ENCODE measurements around the gene PPP1R3E.
"Not testable (repeated sequence)": the region's sequence is repeated elsewhere in the genome, so short reads cannot be mapped to it uniquely, and the experiment has no call there.

Gene PPP1R3E

DNA sequence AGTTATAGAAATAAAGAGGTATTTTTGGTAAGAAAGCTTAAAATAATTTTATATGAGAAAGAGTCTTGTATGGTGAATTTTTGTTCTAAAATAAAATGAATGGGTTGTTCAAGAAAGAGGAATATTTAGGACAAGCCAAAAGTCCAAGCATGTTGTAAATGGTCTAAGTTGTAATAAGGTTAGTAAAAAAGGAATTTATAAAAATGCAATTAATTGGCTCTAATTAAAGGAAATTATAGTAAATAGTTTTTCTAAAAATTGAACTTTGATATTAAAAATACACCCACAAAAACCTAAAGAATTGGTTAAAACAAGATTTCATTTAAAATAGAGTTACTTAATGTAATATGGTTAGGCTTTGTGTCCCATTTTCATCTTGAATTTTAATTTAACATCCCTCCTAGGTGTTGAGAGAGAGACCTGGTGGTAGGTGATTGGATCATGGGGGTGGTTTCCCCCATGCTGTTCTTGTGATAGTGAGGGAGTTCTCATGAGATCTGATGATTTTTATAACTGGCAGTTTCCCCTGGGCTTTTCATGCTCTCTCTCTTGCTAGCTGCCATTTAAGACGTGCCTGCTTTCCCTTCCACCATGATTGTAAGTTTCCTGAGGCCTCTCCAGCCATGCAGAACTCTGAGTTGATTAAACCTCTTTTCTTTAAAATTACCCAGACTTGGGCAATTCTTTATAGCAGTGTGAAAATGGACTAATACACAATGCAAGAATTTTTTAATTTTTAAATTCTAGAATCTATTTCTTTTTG, 37.0 kb upstream of the PPP1R3E start:
- no peak overlapping the region for H3K27ac ChIP-seq (ENCODE audit: insufficient read depth, low read length, poor library complexity, severe bottlenecking)
- H3K9me3 ChIP-seq (ENCODE audit: control insufficient read depth, low read length) = no peaks in the 10 kb centered on the region
- DNase-seq = no peak
- no peak overlapping the region for H3K4me3 ChIP-seq (ENCODE audit: insufficient read depth, low read depth, low read length, poor library complexity, severe bottlenecking)
- H3K4me1 ChIP-seq (ENCODE audit: control insufficient read depth, insufficient read depth, low read length, poor library complexity, severe bottlenecking) = no peaks in the 10 kb centered on the region
- no peaks in the 10 kb centered on the region for H3K27me3 ChIP-seq (replicated peaks; ENCODE audit: control insufficient read depth, insufficient read depth, low read length, poor library complexity, severe bottlenecking)
- no peaks in the 10 kb centered on the region for H3K36me3 ChIP-seq (ENCODE audit: control insufficient read depth, insufficient read depth, low read length)

- Histone ChIP-seq H3K27ac (ENCODE audit: insufficient read depth, low read length, poor library complexity, severe bottlenecking) (no peak overlapping the region), H3K9me3 (ENCODE audit: control insufficient read depth, low read length) (no peaks in the 10 kb centered on the region), H3K27me3 (replicated peaks; ENCODE audit: control insufficient read depth, insufficient read depth, low read length, poor library complexity, severe bottlenecking) (no peaks in the 10 kb centered on the region), H3K4me3 (ENCODE audit: insufficient read depth, low read depth, low read length, poor library complexity, severe bottlenecking) (no peak overlapping the region), H3K4me1 (ENCODE audit: control insufficient read depth, insufficient read depth, low read length, poor library complexity, severe bottlenecking) (no peaks in the 10 kb centered on the region), H3K36me3 (ENCODE audit: control insufficient read depth, insufficient read depth, low read length) (no peaks in the 10 kb centered on the region)
- no peak for DNase-seq
Measured at GRCh38 chr14:23335623-23336022, 33.0 kb upstream of the PPP1R3E start.

DNA sequence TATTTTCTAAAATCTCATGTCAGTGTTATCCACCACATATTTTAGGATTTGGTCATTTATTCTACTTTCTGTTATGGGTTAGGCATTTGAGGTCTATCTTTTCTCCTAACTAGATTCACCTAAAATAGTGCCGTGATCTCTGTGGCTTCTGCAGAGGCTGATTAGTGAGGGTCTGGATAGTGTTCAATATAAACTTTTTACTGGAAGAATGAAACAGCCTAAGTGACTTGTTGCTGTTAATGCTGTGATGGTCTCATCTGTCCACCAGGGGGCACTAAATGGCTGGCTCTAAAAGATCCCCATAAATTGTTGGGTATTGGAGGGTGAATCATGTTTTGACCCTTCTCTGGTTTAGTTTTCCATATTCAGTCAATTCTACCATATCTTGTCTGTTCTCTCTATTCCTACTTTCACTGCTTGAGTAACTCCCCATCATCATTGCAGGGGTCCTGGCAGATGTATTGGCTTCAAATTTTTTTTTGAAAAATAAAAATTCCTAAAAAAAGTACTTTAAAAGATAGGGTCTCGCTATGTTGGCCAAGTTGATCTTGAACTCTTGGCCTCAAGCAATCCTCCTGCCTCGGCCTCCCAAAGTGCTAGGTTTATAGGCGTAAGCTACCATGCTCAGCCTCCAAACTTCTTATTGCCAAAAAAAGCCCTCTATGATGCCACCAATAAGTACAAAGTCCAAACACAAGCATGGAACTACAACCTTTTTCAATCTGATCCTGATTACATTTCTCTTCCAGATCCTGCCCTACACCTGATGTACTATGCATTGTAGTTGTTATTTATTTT, 25.5 kb upstream of the PPP1R3E start:
- Histone ChIP-seq H3K9me3 (ENCODE audit: control insufficient read depth, low read length) (no peaks in the 10 kb centered on the region), H3K27ac (ENCODE audit: insufficient read depth, low read length, poor library complexity, severe bottlenecking) (no peak overlapping the region), H3K4me3 (ENCODE audit: insufficient read depth, low read depth, low read length, poor library complexity, severe bottlenecking) (no peak overlapping the region), H3K4me1 (ENCODE audit: control insufficient read depth, insufficient read depth, low read length, poor library complexity, severe bottlenecking) (no peaks in the 10 kb centered on the region), H3K36me3 (ENCODE audit: control insufficient read depth, insufficient read depth, low read length) (peaks cover 27% of the 10 kb centered on the region), H3K27me3 (replicated peaks; ENCODE audit: control insufficient read depth, insufficient read depth, low read length, poor library complexity, severe bottlenecking) (no peaks in the 10 kb centered on the region)
- peak; percentile 30 to 44 (median 30) for DNase-seq

GRCh38 chr14:23326491-23327332, 24.1 kb upstream of the PPP1R3E start:
- no peak for DNase-seq
- peaks cover 28% of the 10 kb centered on the region for H3K36me3 ChIP-seq (ENCODE audit: control insufficient read depth, insufficient read depth, low read length)
- H3K9me3 ChIP-seq (ENCODE audit: control insufficient read depth, low read length) = no peaks in the 10 kb centered on the region
- no peak overlapping the region for H3K27ac ChIP-seq (ENCODE audit: insufficient read depth, low read length, poor library complexity, severe bottlenecking)
- no peak overlapping the region for H3K4me3 ChIP-seq (ENCODE audit: insufficient read depth, low read depth, low read length, poor library complexity, severe bottlenecking)
- no peaks in the 10 kb centered on the region for H3K27me3 ChIP-seq (replicated peaks; ENCODE audit: control insufficient read depth, insufficient read depth, low read length, poor library complexity, severe bottlenecking)
- peaks cover 4% of the 10 kb centered on the region for H3K4me1 ChIP-seq (ENCODE audit: control insufficient read depth, insufficient read depth, low read length, poor library complexity, severe bottlenecking)

GRCh38 chr14:23325746-23326145, 23.1 kb upstream of the PPP1R3E start:
- H3K9me3 ChIP-seq (ENCODE audit: control insufficient read depth, low read length); H3K4me1 ChIP-seq (ENCODE audit: control insufficient read depth, insufficient read depth, low read length, poor library complexity, severe bottlenecking): not testable (repeated sequence)

GRCh38 chr14:23324993-23325392, 22.3 kb upstream of the PPP1R3E start:
- Histone ChIP-seq H3K4me3 (ENCODE audit: insufficient read depth, low read depth, low read length, poor library complexity, severe bottlenecking) (no peak overlapping the region), H3K27ac (ENCODE audit: insufficient read depth, low read length, poor library complexity, severe bottlenecking) (no peak overlapping the region), H3K9me3 (ENCODE audit: control insufficient read depth, low read length) (no peaks in the 10 kb centered on the region), H3K4me1 (ENCODE audit: control insufficient read depth, insufficient read depth, low read length, poor library complexity, severe bottlenecking) (peaks cover 8% of the 10 kb centered on the region), H3K27me3 (replicated peaks; ENCODE audit: control insufficient read depth, insufficient read depth, low read length, poor library complexity, severe bottlenecking) (no peaks in the 10 kb centered on the region), H3K36me3 (ENCODE audit: control insufficient read depth, insufficient read depth, low read length) (peaks cover 28% of the 10 kb centered on the region)
- DNase-seq = no peak

More at GRCh38 chr14:23325746-23326145, 23.1 kb upstream of the PPP1R3E start:
- not testable (repeated sequence) for H3K4me3 ChIP-seq (ENCODE audit: insufficient read depth, low read depth, low read length, poor library complexity, severe bottlenecking); H3K27me3 ChIP-seq (replicated peaks; ENCODE audit: control insufficient read depth, insufficient read depth, low read length, poor library complexity, severe bottlenecking); H3K27ac ChIP-seq (ENCODE audit: insufficient read depth, low read length, poor library complexity, severe bottlenecking); DNase-seq
- H3K36me3 ChIP-seq (ENCODE audit: control insufficient read depth, insufficient read depth, low read length) = peaks cover 28% of the 10 kb centered on the region

DNA sequence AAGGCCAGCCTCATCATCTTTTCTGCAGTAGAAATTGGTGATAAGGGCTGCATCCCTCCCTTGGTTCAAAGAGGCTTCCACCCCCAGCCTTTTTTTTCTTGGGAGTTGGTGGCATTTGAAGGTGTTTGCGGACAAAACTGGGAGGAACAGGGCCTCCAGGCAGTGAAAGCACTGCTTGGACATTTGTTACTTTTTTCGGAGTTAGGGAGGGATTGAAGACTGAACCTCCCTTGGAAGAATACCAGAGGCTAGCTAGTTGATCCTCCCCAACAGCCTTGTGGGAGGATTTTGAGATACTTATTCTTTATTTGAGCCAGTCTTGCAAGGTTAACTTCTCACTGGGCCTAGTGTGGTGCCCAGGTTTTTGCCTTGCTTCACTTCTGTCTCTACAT, 21.8 kb upstream of the PPP1R3E start:
- H3K4me1 ChIP-seq (ENCODE audit: control insufficient read depth, insufficient read depth, low read length, poor library complexity, severe bottlenecking) = peaks cover 8% of the 10 kb centered on the region
- no peaks in the 10 kb centered on the region for H3K9me3 ChIP-seq (ENCODE audit: control insufficient read depth, low read length)
- H3K27ac ChIP-seq (ENCODE audit: insufficient read depth, low read length, poor library complexity, severe bottlenecking) = no peak overlapping the region
- peaks cover 28% of the 10 kb centered on the region for H3K36me3 ChIP-seq (ENCODE audit: control insufficient read depth, insufficient read depth, low read length)
- no peak overlapping the region for H3K4me3 ChIP-seq (ENCODE audit: insufficient read depth, low read depth, low read length, poor library complexity, severe bottlenecking)
- no peaks in the 10 kb centered on the region for H3K27me3 ChIP-seq (replicated peaks; ENCODE audit: control insufficient read depth, insufficient read depth, low read length, poor library complexity, severe bottlenecking)
- DNase-seq = no peak

GRCh38 chr14:23323838-23324454, 21.3 kb upstream of the PPP1R3E start:
- peaks cover 8% of the 10 kb centered on the region for H3K4me1 ChIP-seq (ENCODE audit: control insufficient read depth, insufficient read depth, low read length, poor library complexity, severe bottlenecking)
- no peaks in the 10 kb centered on the region for H3K9me3 ChIP-seq (ENCODE audit: control insufficient read depth, low read length)
- no peak for DNase-seq
- no peak overlapping the region for H3K4me3 ChIP-seq (ENCODE audit: insufficient read depth, low read depth, low read length, poor library complexity, severe bottlenecking)
- peaks cover 28% of the 10 kb centered on the region for H3K36me3 ChIP-seq (ENCODE audit: control insufficient read depth, insufficient read depth, low read length)
- H3K27me3 ChIP-seq (replicated peaks; ENCODE audit: control insufficient read depth, insufficient read depth, low read length, poor library complexity, severe bottlenecking) = no peaks in the 10 kb centered on the region
- H3K27ac ChIP-seq (ENCODE audit: insufficient read depth, low read length, poor library complexity, severe bottlenecking) = no peak overlapping the region

- H3K36me3 ChIP-seq (ENCODE audit: control insufficient read depth, insufficient read depth, low read length) = peaks cover 28% of the 10 kb centered on the region
- peak overlapping the region; percentile 73 for H3K4me3 ChIP-seq (ENCODE audit: insufficient read depth, low read depth, low read length, poor library complexity, severe bottlenecking)
Measured at GRCh38 chr14:23322568-23323517, 20.2 kb upstream of the PPP1R3E start.

More at GRCh38 chr14:23322568-23323517, 20.2 kb upstream of the PPP1R3E start:
- H3K27me3 ChIP-seq (replicated peaks; ENCODE audit: control insufficient read depth, insufficient read depth, low read length, poor library complexity, severe bottlenecking) = no peaks in the 10 kb centered on the region
- H3K9me3 ChIP-seq (ENCODE audit: control insufficient read depth, low read length) = no peaks in the 10 kb centered on the region
- no peak for DNase-seq
- H3K27ac ChIP-seq (ENCODE audit: insufficient read depth, low read length, poor library complexity, severe bottlenecking) = peak overlapping the region; percentile 91
- peaks cover 8% of the 10 kb centered on the region for H3K4me1 ChIP-seq (ENCODE audit: control insufficient read depth, insufficient read depth, low read length, poor library complexity, severe bottlenecking)

Data from effector memory CD4-positive, alpha-beta T cell (primary cell).